Left colon (tissue), 2 donors: ENCODE results near the gene DNLZ. TPM values are rescaled to one million over a fixed set of nuclear protein-coding genes. Genes with fewer than 3 reads are reported as not detected.
A peak's percentile ranks its signal among the peaks of the same experiment; 100 is the strongest.

Experiments
- ATAC-seq: fragments of 200-7000 bp; cut with Tn5 transposase; one replicate; pipeline ENCODE4 v1.9.1; 2020; ENCODE audit warnings: mild to moderate bottlenecking, moderate library complexity
- DNase-seq, 2 donors: peaks; one replicate each; pipeline ENCODE4 v3.0.0-alpha.2; 2020
- intact Hi-C, 2 donors: fragments of 100-400 bp; cut with DNase I in 1 of 2; cut with micrococcal nuclease in 1 of 2; formaldehyde crosslinking; loops; one replicate each; pipeline versions ENCODE4 v1.11.2 to v1.14.0; 2022; cut with DNase I, micrococcal nuclease
- total RNA-seq, 2 donors: library from RNA; stranded (reverse); fragmentation: NEBNext Ultra II Directional; extraction: Animal tissue kit (Norgen Biotek cat#: 25700); gene quantifications; one replicate each; pipeline ENCODE4 v1.2.1, GENCODE V29; 2021
- donor health status: DM: no; HTN: no; CAD: no.
- donor health status: DM: yes; HTN: yes; CAD: no.

The DNLZ gene
- total RNA-seq, 2 donors from 2014 or later: 10.0 to 10.6 TPM

DNA sequence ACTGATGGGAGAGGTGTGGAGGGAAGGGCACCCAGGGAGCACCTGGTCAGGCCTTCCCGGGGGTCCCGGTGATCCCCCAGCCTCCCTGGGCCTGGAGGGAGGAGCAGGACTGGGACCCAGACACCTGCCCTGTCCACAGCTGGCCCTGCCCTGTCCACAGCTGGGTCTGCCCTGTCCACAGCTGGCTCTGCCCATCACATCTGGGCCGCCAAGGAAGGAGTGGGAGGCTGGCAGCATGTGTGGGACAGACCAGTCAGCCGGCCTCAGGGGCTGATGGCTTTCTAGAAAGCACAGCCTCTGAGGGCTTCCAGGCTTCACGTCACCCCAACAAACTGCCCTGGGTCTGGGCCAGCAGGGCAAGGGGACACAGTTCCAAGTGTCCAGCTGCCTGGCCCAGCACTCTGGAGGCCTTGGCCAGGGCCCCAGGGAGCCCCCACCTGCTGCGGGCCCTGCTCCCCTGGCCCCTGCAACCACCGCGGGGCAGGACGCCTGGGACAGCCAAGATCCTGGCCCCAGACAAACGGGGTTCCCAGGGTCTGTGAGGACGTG is 12.2 kb downstream of the DNLZ start:
- ATAC-seq (no peak), DNase-seq (no peak)
- intact Hi-C loops: no loop called here

DNA sequence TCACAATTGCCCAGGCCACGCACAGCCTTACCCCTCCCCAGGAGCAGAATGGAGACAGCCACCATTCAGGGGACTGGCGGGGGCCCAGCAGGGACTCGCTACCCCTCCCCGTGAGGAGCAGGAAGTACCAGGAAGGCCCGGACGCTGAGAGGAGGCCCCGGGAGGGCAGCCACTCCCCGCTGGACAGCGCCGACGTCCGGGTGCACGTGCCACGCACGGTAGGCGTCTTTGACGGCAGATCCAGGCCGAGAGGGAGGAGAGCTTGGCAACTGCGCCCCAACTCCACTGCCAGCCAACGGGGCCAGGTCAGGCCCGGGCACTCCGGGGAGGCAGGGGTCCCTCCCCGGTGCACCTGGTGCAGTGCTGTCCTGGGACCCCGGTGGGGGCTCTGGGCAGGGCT is 14.0 kb downstream of the DNLZ start:
- intact Hi-C loops: no loop called here
- no peak for DNase-seq
- ATAC-seq: no peak

DNA sequence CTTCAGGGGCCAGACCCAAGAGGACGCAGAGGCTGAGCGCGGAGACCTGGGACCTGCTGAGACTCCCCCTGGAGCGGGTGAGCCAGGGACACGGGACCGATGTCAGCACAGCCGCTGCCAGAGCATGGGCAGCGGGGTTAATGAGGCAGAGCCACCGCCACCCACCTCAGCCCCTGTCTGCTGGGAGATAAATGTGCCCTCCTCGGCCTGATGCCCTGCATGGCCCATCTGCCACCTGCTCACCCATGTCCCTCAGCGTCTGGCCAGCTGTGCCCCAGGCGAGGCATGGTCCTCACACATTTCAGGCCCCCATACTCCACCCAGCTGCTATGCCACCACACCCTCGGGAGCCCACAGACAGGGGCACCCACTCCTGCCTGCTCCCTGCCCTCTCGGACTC is 14.9 kb downstream of the DNLZ start:
- ATAC-seq (no peak), DNase-seq (no peak)
- intact Hi-C loops: no loop called here

DNA sequence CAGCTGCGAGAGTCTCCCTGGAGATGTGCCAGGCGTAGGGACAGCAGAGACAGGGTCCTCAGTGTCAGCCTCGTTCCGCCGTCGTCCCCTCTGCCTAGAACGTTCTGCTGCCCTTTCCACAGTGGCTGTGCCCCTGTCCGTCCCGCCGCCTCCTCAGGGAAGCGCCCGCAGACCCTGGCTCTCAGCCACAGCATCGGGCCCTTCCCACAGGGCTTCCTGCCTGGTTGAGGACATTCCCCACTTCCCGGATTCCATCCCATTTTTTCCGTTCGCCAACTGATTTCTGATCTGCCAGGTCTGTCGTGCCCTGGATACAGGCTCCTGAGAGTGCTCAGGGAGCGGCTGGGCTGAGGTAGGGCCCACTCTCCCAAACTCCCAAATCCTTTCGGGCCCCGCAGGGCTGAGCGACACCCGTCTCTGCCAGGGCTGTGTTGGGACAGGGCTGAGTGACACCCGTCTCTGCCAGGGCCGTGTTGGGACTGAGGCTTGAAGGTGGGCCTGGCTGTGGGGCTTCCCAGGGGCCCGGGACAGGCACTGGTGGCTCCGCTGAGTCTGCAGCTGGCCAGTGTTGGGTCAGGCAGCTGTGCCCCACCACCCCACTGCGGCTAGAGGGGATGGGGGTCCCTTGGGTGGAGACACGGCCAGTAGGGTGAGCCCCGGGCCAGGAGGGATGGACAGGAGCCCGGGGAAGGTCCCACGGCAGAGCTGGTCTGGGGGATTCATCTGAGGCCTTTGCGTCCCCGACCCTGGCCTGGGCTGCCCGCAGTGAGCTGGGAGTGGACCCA is 15.9 kb downstream of the DNLZ start:
- ATAC-seq (no peak), DNase-seq (no peak)
- intact Hi-C loops: no loop called here

DNA sequence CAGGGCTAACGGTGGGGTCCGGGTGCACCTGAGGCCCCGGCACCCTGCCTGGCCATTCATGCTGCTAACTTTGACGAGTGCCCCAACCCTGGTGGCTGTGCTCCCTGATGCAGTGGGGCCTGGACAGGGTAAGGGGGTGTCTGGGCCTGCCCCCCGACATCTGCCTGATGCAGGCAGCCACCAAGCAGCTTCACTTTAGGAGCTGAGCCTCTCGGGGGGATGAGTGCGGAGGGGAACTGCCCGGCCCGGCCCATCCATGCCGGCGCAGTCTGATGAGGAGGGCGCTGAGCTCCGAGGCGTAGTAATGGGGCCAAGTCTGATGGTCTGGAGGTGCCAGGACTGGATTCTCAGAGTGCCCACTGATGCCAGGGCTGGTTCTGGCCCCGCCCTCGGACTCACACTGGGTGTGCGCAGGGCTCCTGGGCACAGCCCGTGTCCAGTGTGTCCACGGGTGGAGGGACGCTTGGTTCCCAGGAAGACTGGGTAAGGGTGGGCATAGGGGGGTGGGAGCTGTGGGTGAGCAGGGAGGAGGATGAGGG is 16.5 kb downstream of the DNLZ start:
- DNase-seq (no peak), ATAC-seq (no peak)
- intact Hi-C loops: no loop called here

DNA sequence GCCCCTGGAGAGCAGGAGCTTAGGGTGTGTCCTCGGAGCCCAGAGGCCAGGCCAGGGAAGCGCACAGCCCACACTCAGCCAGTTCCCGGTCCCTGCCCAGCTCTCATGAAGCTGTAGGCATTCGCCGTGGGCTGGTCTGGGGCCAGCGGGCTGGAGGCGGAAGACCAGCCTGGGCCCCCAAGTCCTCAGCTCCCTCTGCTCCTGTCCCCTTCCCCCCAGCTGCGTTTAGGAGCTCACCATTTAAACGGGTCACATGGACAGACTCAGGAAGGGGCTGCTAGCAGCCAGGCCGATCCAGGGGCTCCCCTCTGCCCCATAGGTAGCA is 17.4 kb downstream of the DNLZ start:
- ATAC-seq: no peak
- intact Hi-C loops: no loop called here
- no peak for DNase-seq

DNA sequence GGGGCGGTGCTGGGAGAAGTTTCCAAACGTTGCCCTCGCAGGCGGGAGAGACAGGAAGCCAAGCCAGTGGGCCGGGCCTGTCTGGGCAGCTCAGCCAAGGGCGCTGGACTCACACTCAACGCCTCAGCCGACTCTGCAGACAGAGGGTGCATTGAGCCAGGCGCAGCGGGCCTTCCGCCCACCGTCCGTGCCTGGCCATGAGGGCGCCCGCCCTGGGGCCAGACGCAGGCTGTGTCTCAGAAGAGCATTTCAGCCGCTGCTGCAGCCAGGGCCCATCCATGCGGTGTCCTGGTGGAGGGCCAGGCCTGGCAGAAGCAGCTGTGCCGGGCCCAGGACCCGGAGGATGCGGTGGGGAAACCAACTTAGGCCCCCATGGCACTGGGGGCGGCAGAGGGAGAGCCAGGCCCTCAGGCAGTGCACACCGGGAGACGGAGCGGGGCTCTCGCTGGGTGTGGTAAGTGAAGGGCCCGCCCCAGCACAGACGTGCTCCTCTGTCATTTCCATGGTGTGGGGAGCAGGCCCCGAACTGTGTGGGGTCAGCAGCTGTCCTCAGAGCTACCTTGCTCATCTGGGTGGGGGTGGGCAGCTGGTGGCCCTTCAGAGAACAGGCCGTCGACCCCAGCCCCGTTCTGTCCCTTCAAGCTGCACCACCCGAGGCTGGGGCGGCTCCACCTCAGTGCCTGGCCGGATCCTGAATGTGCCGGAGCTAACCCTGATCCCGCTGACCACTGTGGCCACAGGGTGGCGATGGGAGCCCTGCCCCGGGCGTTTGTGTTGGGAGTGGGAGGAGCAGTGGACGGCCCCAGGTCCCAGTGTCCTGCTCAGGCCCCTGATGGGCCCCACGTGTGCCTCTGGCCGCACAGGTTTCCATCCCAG is 18.0 kb downstream of the DNLZ start:
- intact Hi-C loops: no loop called here
- DNase-seq: peak in 1 of 2 donors; percentile 62
- ATAC-seq: peak; percentile 60

DNA sequence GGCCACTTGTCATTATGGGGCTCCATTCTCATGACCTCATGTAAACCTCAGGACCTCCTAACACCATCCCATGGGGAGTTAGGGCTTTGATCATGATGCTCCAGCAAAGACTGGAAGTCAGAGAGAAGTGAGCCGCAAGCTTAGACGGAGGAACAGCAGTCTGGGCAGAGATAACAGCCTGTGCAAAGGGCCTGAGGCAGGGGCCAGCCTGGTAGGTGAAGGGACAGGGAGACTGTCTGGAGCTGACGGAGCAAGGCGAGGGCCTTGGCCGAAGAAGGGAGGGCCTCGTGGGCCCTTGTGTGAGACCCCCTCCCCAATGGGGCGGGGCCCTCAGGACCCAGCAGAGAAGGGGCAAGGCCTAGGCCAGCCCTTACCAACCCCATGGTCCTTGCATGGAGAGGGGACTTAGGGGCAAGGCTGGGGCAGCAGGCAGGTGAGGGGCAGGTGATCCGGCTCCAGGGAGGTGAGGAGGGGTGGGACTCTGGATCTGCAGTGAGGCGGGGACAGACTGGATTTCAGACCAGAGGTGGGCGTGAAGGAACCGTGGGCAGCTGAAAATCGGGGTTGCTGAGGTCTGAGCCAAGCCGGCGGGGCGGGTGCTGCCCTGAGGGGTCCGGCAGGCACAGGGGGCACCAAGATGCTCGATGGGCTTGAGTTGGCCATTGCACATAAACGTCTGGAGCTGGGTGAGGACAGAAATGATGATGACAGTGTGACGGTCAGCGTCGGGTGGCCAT is 18.8 kb downstream of the DNLZ start:
- ATAC-seq: no peak
- intact Hi-C loops: no loop called here
- DNase-seq: no peak

DNA sequence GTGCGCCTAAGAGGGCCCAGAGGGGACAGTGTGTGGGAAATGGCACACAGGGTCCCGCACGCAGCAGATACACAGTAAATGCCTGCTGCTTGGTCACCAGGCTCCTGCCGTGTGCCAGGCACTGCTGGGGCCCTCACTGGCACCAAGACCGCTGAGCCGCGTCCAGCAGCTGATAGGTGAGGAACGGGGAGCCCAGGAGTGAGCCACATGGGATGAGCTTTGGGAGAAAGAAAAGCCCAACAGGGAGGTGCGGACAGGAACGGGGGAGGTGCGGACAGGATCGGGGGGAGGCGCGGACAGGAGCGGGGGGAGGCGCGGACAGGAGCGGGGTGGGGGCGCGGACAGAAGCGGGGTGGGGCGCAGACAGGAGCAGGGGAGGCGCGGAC is 19.7 kb downstream of the DNLZ start:
- no peak for DNase-seq
- intact Hi-C loops: no loop called here

DNA sequence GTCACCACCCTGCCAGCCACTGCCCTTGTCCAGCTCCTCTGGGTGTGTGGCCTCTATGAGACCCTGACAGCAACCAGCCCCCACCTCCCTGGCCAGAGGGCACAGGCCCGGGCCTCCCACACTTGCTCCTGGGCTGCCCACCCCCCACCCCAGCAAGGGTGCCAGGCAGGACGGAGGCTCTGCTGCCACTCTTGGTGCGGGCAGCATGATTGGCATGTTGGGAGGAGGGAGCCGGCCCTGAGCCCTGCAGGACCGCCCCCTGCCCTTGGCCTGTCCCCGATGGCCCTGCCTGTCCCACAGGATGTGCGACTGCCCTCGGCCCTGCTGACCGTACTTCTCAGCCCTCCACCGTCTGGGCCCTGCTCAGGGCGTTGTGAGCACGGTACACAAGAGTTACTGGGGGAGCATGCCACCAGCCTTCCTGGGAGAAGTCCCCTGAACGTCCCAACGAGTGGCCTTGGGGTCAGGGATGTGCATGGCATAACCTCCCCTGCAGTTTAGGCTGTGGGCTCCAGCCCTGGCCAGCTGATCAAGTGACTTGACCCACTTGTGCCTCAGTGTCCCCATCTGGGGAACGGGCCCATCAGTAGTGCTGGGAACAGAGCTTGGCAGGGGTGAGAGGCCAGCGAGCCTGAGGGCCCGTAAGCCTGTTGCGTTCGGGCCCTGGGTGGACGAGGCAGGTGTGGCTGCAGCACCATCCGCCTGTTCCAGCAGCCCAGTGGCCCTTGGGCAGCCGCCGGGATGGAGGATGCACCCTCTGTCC is 20.2 kb downstream of the DNLZ start:
- DNase-seq (no peak), ATAC-seq (peak; percentile 4)
- intact Hi-C loops: no loop called here

More for the DNA sequence above, 19.7 kb downstream of the DNLZ start:
- no peak for ATAC-seq

DNA sequence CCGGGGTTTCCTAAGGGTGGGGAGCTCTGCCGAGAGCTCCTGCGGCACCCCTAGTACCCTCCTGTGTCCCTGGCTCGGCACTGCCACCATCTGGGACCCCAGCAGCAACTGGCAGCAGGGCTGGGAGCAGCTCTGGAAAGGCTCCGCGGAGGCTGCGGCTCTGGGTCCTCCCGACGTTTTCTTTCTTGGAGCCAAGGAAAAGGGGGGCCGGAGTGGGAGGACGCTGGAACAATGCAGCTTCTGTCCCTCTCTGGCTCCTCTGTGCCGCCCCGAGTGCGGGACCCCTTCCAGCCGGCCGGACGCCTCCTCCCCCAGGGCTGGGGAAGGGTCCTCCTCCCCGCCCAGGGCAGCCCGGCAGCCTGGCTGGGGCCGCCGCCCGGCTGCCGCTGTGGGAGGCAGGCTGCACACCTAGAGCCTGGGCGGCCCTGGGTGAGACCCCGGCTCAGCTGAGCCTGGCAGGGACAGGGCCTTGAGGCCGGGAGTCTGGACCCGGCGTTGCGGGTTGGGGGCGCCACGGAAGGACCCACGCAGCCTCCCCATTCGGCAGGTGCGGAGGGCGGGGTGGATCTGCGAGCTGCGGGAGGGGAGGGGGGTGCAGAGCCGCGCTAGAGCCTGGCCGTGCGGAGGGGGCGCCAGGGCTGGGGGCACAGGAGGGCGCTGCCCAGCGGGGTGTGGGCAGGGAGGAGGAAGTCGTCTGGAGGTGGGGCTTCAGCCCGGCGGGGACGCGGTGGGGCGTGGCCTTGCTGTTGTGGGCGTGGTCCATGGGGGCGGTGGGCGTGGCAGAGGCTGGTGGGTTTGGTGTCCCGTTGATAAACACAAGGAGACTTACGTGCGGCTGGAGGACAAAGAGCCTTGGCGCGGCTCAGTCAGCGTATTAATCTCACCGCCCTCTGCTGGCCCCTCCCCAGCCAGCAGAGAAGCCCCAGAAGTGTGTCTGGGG is 21.1 kb downstream of the DNLZ start:
- ATAC-seq: peak; percentile 84
- DNase-seq: peak; percentile 82 to 89

DNA sequence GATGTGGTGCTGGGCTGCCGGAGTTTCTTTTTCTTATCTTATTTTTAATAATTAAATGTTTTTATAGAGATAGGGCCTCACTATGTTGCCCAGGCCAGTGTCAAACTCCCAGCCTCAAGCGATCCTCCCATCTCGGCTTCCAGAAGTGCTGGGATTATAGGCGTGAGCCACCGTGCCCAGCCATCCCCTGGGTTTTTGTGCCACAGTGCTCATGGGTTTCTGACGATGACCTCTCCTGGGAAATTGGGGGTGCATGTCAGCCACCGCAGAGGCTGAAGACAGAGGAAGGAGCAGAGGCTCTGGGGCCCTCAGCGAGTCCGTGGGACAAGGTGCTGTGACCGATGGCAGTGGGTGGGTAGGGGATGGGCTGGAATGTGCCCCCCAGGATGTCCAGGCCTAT is 21.8 kb downstream of the DNLZ start:
- no peak for DNase-seq
- intact Hi-C loops: no loop called here
- no peak for ATAC-seq

More for the DNA sequence above, 21.1 kb downstream of the DNLZ start:
- intact Hi-C loops: no loop called here

DNA sequence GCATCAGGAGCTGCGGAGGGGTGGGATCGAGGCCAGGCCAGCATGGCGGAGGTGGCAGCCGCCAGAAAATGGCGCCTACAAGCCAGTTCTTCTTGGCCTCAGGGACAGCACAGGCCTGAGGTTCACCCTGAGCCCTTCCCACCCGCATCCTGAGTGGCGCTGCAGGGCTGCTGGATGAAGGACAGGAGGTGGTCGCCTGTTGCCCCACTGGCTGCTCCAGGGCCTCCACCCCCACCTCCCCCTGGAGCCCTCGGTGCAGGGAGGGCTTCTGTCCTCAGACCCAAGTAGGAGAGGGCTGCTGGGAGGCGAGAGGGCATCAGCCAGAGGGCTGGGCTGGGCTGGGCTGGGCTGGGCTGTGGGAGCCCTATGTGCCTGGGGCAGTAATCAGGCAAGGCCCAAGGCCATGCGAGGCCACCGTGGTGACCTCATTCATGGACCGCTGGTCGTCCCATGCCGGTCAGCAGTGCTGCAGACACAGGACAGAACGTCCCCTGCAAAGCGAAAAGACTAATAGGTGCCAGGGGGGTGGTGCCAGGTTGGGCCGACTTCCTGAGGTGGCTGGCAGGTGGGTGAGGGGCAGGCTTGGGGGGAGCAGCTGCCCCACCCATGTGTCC is 22.4 kb downstream of the DNLZ start:
- no peak for ATAC-seq
- intact Hi-C loops: no loop called here

DNA sequence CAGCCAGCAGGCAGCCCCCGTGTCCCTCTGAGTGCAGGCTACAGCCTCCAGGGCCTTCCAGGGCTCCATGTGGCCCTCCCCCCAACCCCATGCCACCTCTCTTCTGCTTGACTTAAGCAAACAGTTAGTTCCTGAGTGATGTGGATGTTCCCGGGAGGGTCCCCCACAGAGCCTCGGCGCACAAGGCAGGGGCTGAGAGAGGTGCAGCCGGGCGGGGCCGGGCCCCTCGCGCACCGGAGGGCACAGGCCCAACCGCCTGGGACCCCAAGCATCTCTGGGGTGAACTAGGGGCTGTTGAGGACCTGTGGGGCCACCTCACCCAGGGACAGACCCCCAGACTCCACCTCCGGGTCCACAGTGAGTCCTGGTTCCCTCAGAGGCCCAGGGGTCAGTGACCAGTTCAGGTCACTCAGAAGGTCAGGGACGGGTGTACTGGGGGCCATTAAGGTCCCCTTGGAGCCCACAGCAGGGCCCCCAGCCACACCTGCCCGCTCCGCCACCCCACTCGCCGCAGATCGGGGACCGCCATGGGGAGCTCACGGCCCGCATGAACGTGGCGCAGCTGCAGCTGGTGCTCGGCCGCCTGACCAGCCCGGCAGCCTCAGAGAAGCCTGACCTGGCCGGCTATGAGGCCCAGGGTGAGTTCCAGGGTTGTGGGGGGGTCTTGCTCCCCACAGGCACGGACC is 23.0 kb downstream of the DNLZ start:
- ATAC-seq (no peak), DNase-seq (no peak)
- intact Hi-C loops: no loop called here

More for the DNA sequence above, 22.4 kb downstream of the DNLZ start:
- DNase-seq: no peak

DNA sequence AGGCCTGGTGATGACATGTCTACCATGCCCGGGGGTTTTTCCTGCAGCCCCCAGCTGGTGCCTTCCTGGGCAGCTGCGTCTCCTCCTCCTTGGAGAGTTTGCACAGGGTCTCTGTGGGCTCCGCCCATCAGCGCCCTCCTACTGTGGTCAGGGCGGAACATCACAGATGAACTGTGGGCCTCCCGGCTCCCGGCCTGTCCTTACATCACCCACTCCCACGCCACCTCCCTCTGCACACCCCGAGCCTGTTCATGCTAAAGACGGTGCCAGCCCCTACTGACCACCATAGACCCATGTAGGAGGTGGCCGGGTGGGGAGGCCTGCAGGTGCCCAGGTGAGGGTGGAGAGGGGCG is 23.6 kb downstream of the DNLZ start:
- intact Hi-C loops: no loop called here
- DNase-seq (no peak), ATAC-seq (no peak)

DNA sequence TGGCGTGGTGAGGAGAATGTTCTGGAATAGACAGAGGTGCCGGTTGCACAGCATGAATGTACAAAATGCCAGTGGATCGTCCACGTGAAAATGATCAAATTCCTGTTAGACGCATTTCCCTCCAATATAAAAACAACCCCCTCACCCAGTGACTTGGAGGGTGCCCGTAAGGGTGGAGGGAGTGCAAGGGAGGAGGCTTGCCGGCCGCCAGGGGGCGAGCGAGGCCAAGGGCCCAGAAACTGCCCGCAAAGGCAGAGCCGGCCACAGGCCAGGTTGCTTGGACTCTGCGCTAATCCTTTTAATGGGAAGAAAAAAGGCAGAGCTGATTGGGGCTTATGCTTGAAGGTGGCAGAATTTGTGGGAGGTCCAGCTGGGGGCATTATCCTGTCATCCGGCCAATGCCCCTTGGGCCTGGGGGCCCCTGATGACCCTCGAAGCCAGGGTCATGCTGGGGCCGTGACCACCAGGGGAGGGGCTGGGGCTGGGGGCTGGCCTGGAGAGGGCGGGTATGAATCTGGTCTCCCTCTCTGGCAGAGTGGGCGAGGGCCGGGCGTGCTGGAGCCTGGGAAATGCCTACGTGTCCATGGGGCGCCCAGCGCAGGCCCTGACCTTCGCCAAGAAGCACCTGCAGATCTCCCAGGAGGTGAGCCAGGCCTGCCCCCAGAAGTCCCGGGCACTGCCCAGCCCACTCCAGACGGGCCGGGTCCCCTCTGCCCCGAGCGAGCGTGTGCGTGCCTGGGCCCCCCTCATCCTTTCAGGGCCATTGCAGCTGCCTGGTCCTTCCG is 24.2 kb downstream of the DNLZ start:
- DNase-seq: peak; percentile 65 to 83
- intact Hi-C loops: no loop called here
- peak; percentile 74 for ATAC-seq
